ENCODE measurements around the gene NOL8. TPM values are rescaled to one million over a fixed set of nuclear protein-coding genes. Genes with fewer than 3 reads are reported as not detected.

Gene NOL8
- polyA plus RNA-seq, 2 donors: 13.4 to 20.5 TPM

GRCh38 chr9:92253656-92254055, 71.5 kb downstream of the NOL8 start:
- Histone ChIP-seq H3K4me3 (ENCODE audit: low read depth in 1 of 2, low read length in 2 of 2) (no peak overlapping the region), H3K36me3 (ENCODE audit: control insufficient read depth in 2 of 2, insufficient read depth in 2 of 2, low read length in 1 of 2) (peaks cover 18 to 39% of the 10 kb centered on the region in 2 donors), H3K27me3 (ENCODE audit: control insufficient read depth in 1 of 2, insufficient read depth in 2 of 2, low read length in 2 of 2) (no peaks in the 10 kb centered on the region), H3K4me1 (ENCODE audit: control insufficient read depth in 2 of 2, insufficient read depth in 2 of 2, low read length in 1 of 2) (no peaks in the 10 kb centered on the region), H3K27ac (ENCODE audit: low read depth in 2 of 2, low read length in 1 of 2) (no peak overlapping the region), H3K9me3 (ENCODE audit: control insufficient read depth in 2 of 2, insufficient read depth in 1 of 2, low read depth in 1 of 2, low read length in 1 of 2) (no peaks in the 10 kb centered on the region)
- WGBS, 2 donors: 68 to 82% methylated on average over 4 of the region's 4 CpGs

- Histone ChIP-seq H3K36me3 (ENCODE audit: control insufficient read depth in 2 of 2, insufficient read depth in 2 of 2, low read length in 1 of 2) (peaks cover 27 to 36% of the 10 kb centered on the region in 2 donors), H3K9me3 (ENCODE audit: control insufficient read depth in 2 of 2, insufficient read depth in 1 of 2, low read depth in 1 of 2, low read length in 1 of 2) (no peaks in the 10 kb centered on the region), H3K4me3 (ENCODE audit: low read depth in 1 of 2, low read length in 2 of 2) (no peak overlapping the region), H3K4me1 (ENCODE audit: control insufficient read depth in 2 of 2, insufficient read depth in 2 of 2, low read length in 1 of 2) (no peaks in the 10 kb centered on the region), H3K27me3 (ENCODE audit: control insufficient read depth in 1 of 2, insufficient read depth in 2 of 2, low read length in 2 of 2) (no peaks in the 10 kb centered on the region), H3K27ac (ENCODE audit: low read depth in 2 of 2, low read length in 1 of 2) (no peak overlapping the region)
- WGBS, 2 donors: 91 to 98% methylated on average over 3 of the region's 3 CpGs
Measured at GRCh38 chr9:92247981-92248380, 77.2 kb downstream of the NOL8 start.

Other genes starting within 250 kb of the NOL8 start
- gene SPTLC1, start 209.9 kb downstream of the NOL8 start, polyA plus RNA-seq: 10 to 100 TPM; 53.9 to 57.1 TPM
- 10 to 100 TPM; 14.5 to 32.2 TPM for gene IARS1, start 31.7 kb downstream of the NOL8 start, polyA plus RNA-seq
- gene CENPP, start 603 bp upstream of the NOL8 start, polyA plus RNA-seq: 1 to 10 TPM; 2.2 to 3.6 TPM
- 1 to 10 TPM in 1 of 2 donors, under 1 TPM in 1; 0.51 to 1.9 TPM for gene OGN, start 79.2 kb upstream of the NOL8 start, polyA plus RNA-seq
- gene OMD, start 99.1 kb upstream of the NOL8 start, polyA plus RNA-seq: 1 to 10 TPM; 1.1 TPM
- gene ASPN, start 157.2 kb upstream of the NOL8 start, polyA plus RNA-seq: 1 to 10 TPM; 1.1 to 2.5 TPM
- gene ECM2, start 210.6 kb upstream of the NOL8 start, polyA plus RNA-seq: under 1 TPM; 0.41 to 0.84 TPM